Esophagus muscularis mucosa (tissue), 4 donors: Measurements from ENCODE around the gene SULF2. TPM values are rescaled to one million over a fixed set of nuclear protein-coding genes. Genes with fewer than 3 reads are reported as not detected.

Experiments
- DNase-seq: peaks from one replicate; pipeline ENCODE4 v3.0.0-alpha.2; 2017; ENCODE audit errors: extremely low spot score
- H3K27ac ChIP-seq, 4 donors: fragments of 200-600 bp; sonication (generic); replicated peaks in 1 of 4; 1 replicate in 3 of 4; 2 replicates in 1 of 4; pipeline ENCODE4 v1.5.1; 2016 to 2019; ENCODE audit warnings: mild to moderate bottlenecking in 1 of 4
- H3K27me3 ChIP-seq, 4 donors: fragments of 200-600 bp; sonication (generic); one replicate each; pipeline versions ENCODE4 v1.5.1 to v1.6.0; 2016 to 2019
- H3K36me3 ChIP-seq, 4 donors: fragments of 200-600 bp; sonication (generic); one replicate each; pipeline ENCODE4 v1.5.1; 2016 to 2019
- H3K4me1 ChIP-seq, 4 donors: fragments of 200-600 bp; sonication (generic); one replicate each; pipeline ENCODE4 v1.5.1; 2016 to 2019
- H3K4me3 ChIP-seq, 4 donors: fragments of 200-600 bp; sonication (generic); 1 replicate in 2 of 4; 2 replicates in 2 of 4; pipeline ENCODE4 v1.5.1; 2016 to 2019; ENCODE audit warnings: mild to moderate bottlenecking in 4 of 4, moderate library complexity in 1 of 4
- H3K9me3 ChIP-seq, 4 donors: fragments of 200-600 bp; sonication (generic); 1 replicate in 3 of 4; 2 replicates in 1 of 4; pipeline ENCODE4 v1.5.1; 2016 to 2019
- CTCF ChIP-seq, 3 experiments: fragments of 200-600 bp in 2 of 3; fragments of 450-650 bp in 1 of 3; sonication (generic) in 2 of 3; IDR thresholded peaks; one replicate each; pipeline ENCODE4 v1.5.1; 2017 to 2019; ENCODE audit warnings: antibody characterized with exemption in 3 of 3, mild to moderate bottlenecking in 2 of 3, moderate library complexity in 1 of 3
- EP300 ChIP-seq: sonication (generic); formaldehyde crosslinking; IDR thresholded peaks from one replicate; pipeline ENCODE4 v1.6.1; 2017; ENCODE audit warnings: antibody characterized with exemption
- POLR2A ChIP-seq: fragments of 450-650 bp; IDR thresholded peaks from one replicate; pipeline ENCODE4 v1.6.1; 2017; ENCODE audit warnings: antibody characterized with exemption, moderate library complexity, mild to moderate bottlenecking, low read depth
- POLR2AphosphoS5 ChIP-seq, 2 donors: sonication (generic); formaldehyde crosslinking; IDR thresholded peaks; one replicate each; pipeline ENCODE4 v1.6.1; 2017; ENCODE audit warnings: antibody characterized with exemption in 2 of 2
- WGBS: methylation state at CpG from one replicate; pipeline ENCODE4 v1.1.5; 2018; 5-methylcytosine and 5-hydroxymethylcytosine counted together
- intact Hi-C: fragments of 100-400 bp; cut with DNase I; formaldehyde crosslinking; loops from one replicate; pipeline ENCODE4 v1.15.1; 2023
- total RNA-seq, 4 donors: library from RNA; depleted of rRNA; stranded (reverse); fragments of >200 nt; gene quantifications; one replicate each; pipeline versions ENCODE4 v1.1.0 to v1.2.1, GENCODE V29; 2016

Gene SULF2
- total RNA-seq, 4 donors from 2014 or later: 78.7 to 243 (median 138) TPM

- no peak overlapping the region for H3K27ac ChIP-seq
- TF ChIP-seq CTCF (IDR thresholded peaks at IDR 0.05) (peak; percentile 71 to 85 (median 81)), POLR2A (no peak)
- H3K4me3 ChIP-seq: no peak overlapping the region
- no peak for DNase-seq
- peaks cover 11 to 51% (median 41%) of the 10 kb centered on the region in 4 donors for H3K36me3 ChIP-seq
- WGBS: 75% methylated on average over 6 of the region's 15 CpGs
- no peaks in the 10 kb centered on the region for H3K9me3 ChIP-seq
- H3K4me1 ChIP-seq: peaks cover 17 to 34% (median 23%) of the 10 kb centered on the region in 4 donors
- H3K27me3 ChIP-seq: no peaks in the 10 kb centered on the region
- intact Hi-C loops: loop anchor here (2.0 to 5.0 kb wide), 2 partner anchors 617 to 944 kb away; no protein-coding TSS in a partner anchor
Observed at GRCh38 chr20:47677635-47678453, 107.4 kb downstream of the SULF2 start.

- Histone ChIP-seq H3K4me3 (no peak overlapping the region), H3K36me3 (peaks cover 11 to 58% (median 45%) of the 10 kb centered on the region in 4 donors), H3K27ac (no peak overlapping the region), H3K9me3 (no peaks in the 10 kb centered on the region), H3K27me3 (no peaks in the 10 kb centered on the region), H3K4me1 (peaks cover 10 to 26% (median 16%) of the 10 kb centered on the region in 4 donors)
- DNase-seq: no peak
- intact Hi-C loops: loop anchor here (5.0 kb wide), 1 partner anchor 945 kb away; no protein-coding TSS in a partner anchor
- 83% methylated on average over 13 of the region's 18 CpGs for WGBS
- TF ChIP-seq POLR2AphosphoS5 (IDR thresholded peaks at IDR 0.05) (no peak), POLR2A (no peak)
Observed at GRCh38 chr20:47676912-47677634, 108.2 kb downstream of the SULF2 start.

- Histone ChIP-seq H3K36me3 (peaks cover 11 to 66% (median 49%) of the 10 kb centered on the region in 4 donors), H3K4me3 (no peak overlapping the region), H3K4me1 (peaks cover 2 to 18% (median 8%) of the 10 kb centered on the region in 4 donors), H3K27me3 (no peaks in the 10 kb centered on the region), H3K27ac (no peak overlapping the region), H3K9me3 (no peaks in the 10 kb centered on the region)
- TF ChIP-seq EP300: no peak
- TF ChIP-seq CTCF (IDR thresholded peaks at IDR 0.05): no peak
- TF ChIP-seq POLR2A: no peak
- TF ChIP-seq POLR2AphosphoS5 (IDR thresholded peaks at IDR 0.05): no peak
- DNase-seq: no peak
- 85% methylated on average over 19 of the region's 20 CpGs for WGBS
- intact Hi-C loops: loop anchor here (5.0 kb wide), 1 partner anchor 946 kb away; no protein-coding TSS in a partner anchor
Observed at GRCh38 chr20:47676219-47676721, 109.0 kb downstream of the SULF2 start.

- 81% methylated on average over 16 of the region's 16 CpGs for WGBS
- H3K27me3 ChIP-seq: no peaks in the 10 kb centered on the region
- peaks cover 0 to 11% (median 6%) of the 10 kb centered on the region in 4 donors for H3K4me1 ChIP-seq
- H3K36me3 ChIP-seq: peaks cover 11 to 71% (median 51%) of the 10 kb centered on the region in 4 donors
- H3K4me3 ChIP-seq: no peak overlapping the region
- no peaks in the 10 kb centered on the region for H3K9me3 ChIP-seq
- DNase-seq: no peak
- no peak for TF ChIP-seq POLR2A
- TF ChIP-seq EP300: no peak
- H3K27ac ChIP-seq: no peak overlapping the region
- intact Hi-C loops: loop anchor here (5.0 kb wide), 1 partner anchor 947 kb away; no protein-coding TSS in a partner anchor
Observed at GRCh38 chr20:47675190-47676142, 109.8 kb downstream of the SULF2 start.

- intact Hi-C loops: loop anchor here (5.0 kb wide), 1 partner anchor 948 kb away; no protein-coding TSS in a partner anchor
- Histone ChIP-seq H3K4me1 (peaks cover 0 to 11% (median 6%) of the 10 kb centered on the region in 4 donors), H3K36me3 (peaks cover 11 to 78% (median 48%) of the 10 kb centered on the region in 4 donors), H3K4me3 (no peak overlapping the region), H3K27ac (no peak overlapping the region), H3K9me3 (no peaks in the 10 kb centered on the region), H3K27me3 (no peaks in the 10 kb centered on the region)
- DNase-seq: no peak
- TF ChIP-seq POLR2A (no peak), CTCF (IDR thresholded peaks at IDR 0.05) (no peak), POLR2AphosphoS5 (IDR thresholded peaks at IDR 0.05) (no peak), EP300 (no peak)
- WGBS: 86% methylated on average over 13 of the region's 14 CpGs
Observed at GRCh38 chr20:47674686-47675085, 110.6 kb downstream of the SULF2 start.
